Upper lobe of right lung (tissue), 1 donor: ENCODE measurements around the gene NOVA1. TPM values are rescaled to one million over a fixed set of nuclear protein-coding genes. Genes with fewer than 3 reads are reported as not detected.

Experiments used
- ATAC-seq: fragments of 200-7000 bp; cut with Tn5 transposase; one replicate; pipeline ENCODE4 v1.9.1; 2020; ENCODE audit warnings: mild to moderate bottlenecking, moderate library complexity
- DNase-seq: peaks from one replicate; pipeline ENCODE4 v3.0.0-alpha.2; 2020
- H3K27ac ChIP-seq: fragments of 200-600 bp; one replicate; pipeline ENCODE4 v1.8.0; 2022
- H3K27me3 ChIP-seq: fragments of 200-600 bp; one replicate; pipeline ENCODE4 v1.8.0; 2022; ENCODE audit warnings: mild to moderate bottlenecking
- H3K36me3 ChIP-seq: fragments of 200-600 bp; one replicate; pipeline ENCODE4 v1.8.0; 2022
- H3K4me1 ChIP-seq: fragments of 200-600 bp; one replicate; pipeline ENCODE4 v1.8.0; 2022
- H3K4me3 ChIP-seq: fragments of 200-600 bp; one replicate; pipeline ENCODE4 v1.8.0; 2022; ENCODE audit warnings: mild to moderate bottlenecking
- H3K9me3 ChIP-seq: fragments of 200-600 bp; one replicate; pipeline ENCODE4 v1.8.0; 2022
- intact Hi-C: fragments of 100-400 bp; cut with DNase I; formaldehyde crosslinking; loops from one replicate; pipeline ENCODE4 v1.11.0; 2022
- total RNA-seq: library from RNA; stranded (reverse); fragmentation: NEBNext Ultra II Directional; extraction: Animal tissue kit (Norgen Biotek cat#: 25700); gene quantifications from one replicate; pipeline ENCODE4 v1.2.1, GENCODE V29; 2021
- TF ChIP-seq, protein P1 (sequence below): fragments of 200-600 bp; IDR thresholded peaks from one replicate; pipeline ENCODE4 v1.8.0; 2022; ENCODE audit warnings: antibody characterized with exemption
- donor health status: DM: no; HTN: yes; CAD: no; lungs with severe emphysema.

Gene NOVA1
- total RNA-seq, 1 donor from 2014 or later, result 1.6 TPM

DNA sequence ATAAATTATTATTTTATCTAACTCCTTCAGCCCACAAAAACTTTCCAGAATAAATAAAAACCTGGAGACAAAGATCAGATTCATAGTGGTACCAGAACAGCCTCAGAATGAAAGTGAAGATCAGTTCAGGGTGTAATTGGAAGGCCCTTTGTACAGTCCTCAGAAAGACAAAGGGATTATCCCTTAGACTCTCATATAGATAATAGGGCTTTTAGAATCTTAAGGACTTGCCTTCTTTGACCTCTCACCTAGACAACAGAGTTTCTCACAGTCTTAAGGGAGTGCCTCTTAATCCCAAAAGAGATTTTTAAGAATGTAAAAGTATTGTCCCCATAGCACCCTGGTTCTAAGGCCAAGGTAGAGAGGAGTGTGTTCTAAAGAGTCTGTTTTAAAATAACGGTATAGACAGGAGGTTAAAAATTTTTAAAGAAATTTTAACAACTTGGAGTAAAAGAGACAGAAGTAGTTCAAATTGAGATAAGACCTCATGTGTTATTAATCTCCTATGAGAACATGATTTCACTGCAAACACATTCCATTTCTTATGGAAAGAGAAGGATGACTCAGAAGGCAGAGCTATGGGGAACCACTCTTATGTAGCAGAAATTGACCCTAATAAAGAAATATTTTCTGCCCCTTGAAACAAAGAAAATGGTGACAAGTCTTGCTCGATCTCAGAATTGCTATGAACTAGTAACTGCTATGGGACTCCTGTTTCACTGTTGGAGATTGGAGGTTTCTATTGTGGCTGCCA, 24.2 kb upstream of the NOVA1 start:
- Histone ChIP-seq H3K9me3 (no peaks in the 10 kb centered on the region), H3K27me3 (no peaks in the 10 kb centered on the region), H3K27ac (no peak overlapping the region), H3K4me3 (no peak overlapping the region), H3K36me3 (no peaks in the 10 kb centered on the region), H3K4me1 (no peaks in the 10 kb centered on the region)
- intact Hi-C loops, result no loop called here
- TF ChIP-seq, protein P1, sequence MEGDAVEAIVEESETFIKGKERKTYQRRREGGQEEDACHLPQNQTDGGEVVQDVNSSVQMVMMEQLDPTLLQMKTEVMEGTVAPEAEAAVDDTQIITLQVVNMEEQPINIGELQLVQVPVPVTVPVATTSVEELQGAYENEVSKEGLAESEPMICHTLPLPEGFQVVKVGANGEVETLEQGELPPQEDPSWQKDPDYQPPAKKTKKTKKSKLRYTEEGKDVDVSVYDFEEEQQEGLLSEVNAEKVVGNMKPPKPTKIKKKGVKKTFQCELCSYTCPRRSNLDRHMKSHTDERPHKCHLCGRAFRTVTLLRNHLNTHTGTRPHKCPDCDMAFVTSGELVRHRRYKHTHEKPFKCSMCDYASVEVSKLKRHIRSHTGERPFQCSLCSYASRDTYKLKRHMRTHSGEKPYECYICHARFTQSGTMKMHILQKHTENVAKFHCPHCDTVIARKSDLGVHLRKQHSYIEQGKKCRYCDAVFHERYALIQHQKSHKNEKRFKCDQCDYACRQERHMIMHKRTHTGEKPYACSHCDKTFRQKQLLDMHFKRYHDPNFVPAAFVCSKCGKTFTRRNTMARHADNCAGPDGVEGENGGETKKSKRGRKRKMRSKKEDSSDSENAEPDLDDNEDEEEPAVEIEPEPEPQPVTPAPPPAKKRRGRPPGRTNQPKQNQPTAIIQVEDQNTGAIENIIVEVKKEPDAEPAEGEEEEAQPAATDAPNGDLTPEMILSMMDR, result no peak
- DNase-seq (no peak), ATAC-seq (no peak)

DNA sequence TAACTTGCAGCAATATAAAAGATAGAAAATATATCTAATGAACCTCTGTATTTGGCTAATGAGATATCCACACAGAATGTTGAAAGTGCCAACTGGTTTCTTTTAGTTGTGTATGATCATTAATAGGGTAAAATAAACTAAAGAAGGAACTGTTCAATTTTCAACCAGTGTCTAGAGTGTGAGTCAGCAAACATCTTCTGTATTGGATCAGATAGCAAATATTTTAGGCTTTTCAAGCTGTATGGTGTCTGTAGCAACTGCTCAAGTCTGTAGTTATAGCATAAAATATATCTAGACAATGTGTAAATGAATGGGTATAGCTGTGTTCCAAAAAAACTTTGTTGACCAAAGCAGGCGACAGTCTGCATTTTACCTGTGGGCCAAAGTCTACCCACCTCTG, 23.5 kb upstream of the NOVA1 start:
- no peak for ATAC-seq
- H3K36me3 ChIP-seq, result no peaks in the 10 kb centered on the region
- no peaks in the 10 kb centered on the region for H3K4me1 ChIP-seq
- H3K4me3 ChIP-seq, result no peak overlapping the region
- no peak overlapping the region for H3K27ac ChIP-seq
- intact Hi-C loops, result no loop called here
- no peaks in the 10 kb centered on the region for H3K27me3 ChIP-seq
- no peaks in the 10 kb centered on the region for H3K9me3 ChIP-seq
- DNase-seq, result no peak
- TF ChIP-seq, protein P1, result no peak

DNA sequence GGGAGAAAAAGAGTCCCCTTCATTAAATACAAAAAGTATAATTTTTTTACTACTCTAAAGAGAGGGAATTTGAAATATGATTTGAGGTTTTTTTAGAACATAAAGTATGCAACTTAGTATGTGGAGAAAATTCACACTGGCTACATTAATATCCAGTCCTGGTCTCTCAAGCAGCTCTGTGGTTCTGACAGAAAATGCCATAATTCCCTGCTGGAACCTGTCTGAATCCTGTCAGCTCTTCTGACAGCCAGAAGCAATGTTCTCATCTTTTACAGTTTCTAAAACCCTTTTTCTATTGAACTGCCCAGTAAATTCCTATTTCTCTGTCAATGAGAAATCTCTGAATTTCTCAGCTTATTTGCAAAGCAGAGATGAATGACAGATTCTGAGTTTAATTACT, 13.4 kb upstream of the NOVA1 start:
- no peak for ATAC-seq

DNA sequence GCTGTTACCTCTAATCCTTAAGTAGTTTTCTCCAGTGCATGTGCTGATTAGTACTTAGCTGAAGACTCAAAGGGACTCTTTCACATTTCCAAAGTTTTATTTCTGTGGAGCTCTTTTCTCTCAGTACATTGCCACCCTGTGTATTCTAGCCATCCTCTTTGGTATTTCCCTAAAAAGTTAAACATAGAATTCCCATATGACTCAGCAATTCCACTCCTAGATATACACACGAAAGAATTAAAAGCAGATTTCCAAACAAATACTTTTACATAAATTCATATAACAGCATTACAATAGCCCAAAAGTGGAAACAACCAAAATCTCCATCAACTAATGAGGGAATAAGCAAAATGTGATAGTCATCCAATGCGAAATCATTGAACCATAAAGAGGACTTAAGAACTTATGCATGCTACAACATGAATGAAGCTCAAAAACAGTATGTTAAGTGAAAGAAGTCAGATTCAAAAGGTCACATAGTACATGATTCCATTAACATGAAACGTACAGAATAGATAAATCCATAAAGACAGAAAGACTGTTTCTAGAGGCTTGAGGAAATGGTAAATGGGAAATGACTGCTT, 9.0 kb upstream of the NOVA1 start:
- DNase-seq (no peak), ATAC-seq (no peak)
- intact Hi-C loops, result no loop called here
- Histone ChIP-seq H3K4me1 (no peaks in the 10 kb centered on the region), H3K9me3 (no peaks in the 10 kb centered on the region), H3K27me3 (no peaks in the 10 kb centered on the region), H3K36me3 (no peaks in the 10 kb centered on the region), H3K4me3 (no peak overlapping the region), H3K27ac (no peak overlapping the region)
- TF ChIP-seq, protein P1, result no peak

More for the DNA sequence above, 13.4 kb upstream of the NOVA1 start:
- intact Hi-C loops, result no loop called here
- H3K4me1 ChIP-seq, result no peaks in the 10 kb centered on the region
- H3K27me3 ChIP-seq, result no peaks in the 10 kb centered on the region
- TF ChIP-seq, protein P1, result no peak
- no peaks in the 10 kb centered on the region for H3K36me3 ChIP-seq
- no peak overlapping the region for H3K27ac ChIP-seq
- no peaks in the 10 kb centered on the region for H3K9me3 ChIP-seq
- no peak for DNase-seq
- no peak overlapping the region for H3K4me3 ChIP-seq

DNA sequence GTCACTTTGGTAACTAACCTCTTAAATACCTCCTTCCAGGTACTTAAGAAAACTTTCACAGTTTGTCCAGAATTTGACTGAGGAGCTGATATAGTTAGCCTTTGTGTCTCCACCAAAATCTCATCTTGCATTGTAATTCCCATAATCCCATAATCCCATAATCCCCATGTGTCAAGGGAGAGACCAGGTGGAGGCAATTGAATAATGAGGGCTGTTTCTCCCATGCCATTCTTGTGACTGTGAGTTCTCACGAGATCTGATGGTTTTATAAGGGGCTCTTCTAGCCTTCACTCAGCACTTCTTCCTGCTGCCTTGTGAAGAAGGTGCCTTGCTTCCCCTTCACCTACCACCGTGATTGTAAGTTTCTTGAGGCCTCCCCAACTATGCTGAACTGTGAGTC, 7.8 kb upstream of the NOVA1 start:
- Histone ChIP-seq H3K27ac (no peak overlapping the region), H3K4me3 (no peak overlapping the region), H3K4me1 (no peaks in the 10 kb centered on the region), H3K36me3 (no peaks in the 10 kb centered on the region), H3K27me3 (no peaks in the 10 kb centered on the region), H3K9me3 (no peaks in the 10 kb centered on the region)
- TF ChIP-seq, protein P1, result no peak
- no peak for ATAC-seq
- intact Hi-C loops, result no loop called here
- no peak for DNase-seq
